DOHH2 (cell line): ENCODE data around the gene PML.
"Not testable (repeated sequence)": the region's sequence is repeated elsewhere in the genome, so short reads cannot be mapped to it uniquely, and the experiment has no call there.

Experiments used
- CTCF ChIP-seq: fragments of 200-600 bp; sonication (generic); IDR thresholded peaks from one replicate; pipeline ENCODE4 v1.5.1; 2014; ENCODE audit warnings: antibody characterized with exemption, mild to moderate bottlenecking, low read depth, low read length; ENCODE audit not compliant: poor library complexity, severe bottlenecking
- EZH2phosphoT487 ChIP-seq: fragments of 200-600 bp; sonication (generic); IDR thresholded peaks from 2 replicates; pipeline ENCODE4 v1.6.1; 2017; ENCODE audit warnings: borderline replicate concordance, mild to moderate bottlenecking, antibody characterized with exemption, low read length, moderate library complexity, mixed read lengths

GRCh38 chr15:74071645-74072044 lies 77.1 kb downstream of the PML start:
- not testable (repeated sequence) for TF ChIP-seq CTCF, EZH2phosphoT487
